Astrocyte (in vitro differentiated cells and primary cell): Measurements from ENCODE around the gene ATG101.

Experiments
- CTCF ChIP-seq: IDR thresholded peaks from 2 replicates; pipeline ENCODE4 v1.5.1; 2011; ENCODE audit warnings: low read depth, mild to moderate bottlenecking, inconsistent platforms, low read length, moderate library complexity; ENCODE audit not compliant: insufficient read depth
- EZH2 ChIP-seq: IDR thresholded peaks from 2 replicates; pipeline ENCODE4 v1.6.1; 2012; ENCODE audit warnings: mild to moderate bottlenecking, low read length, inconsistent platforms; ENCODE audit not compliant: insufficient read depth

- no peak for TF ChIP-seq CTCF
- TF ChIP-seq EZH2, result no peak
These were observed 55.7 kb downstream of the ATG101 start for GRCh38 chr12:52125476-52125900.
